Activated CD8-positive, alpha-beta memory T cell treated with anti-CD3 and anti-CD28 coated beads, Interleukin-2, amount 50 U/mL, for 24 hours (primary cell): ENCODE data around the gene PRICKLE1.

Source experiments
- DNase-seq: peaks from one replicate; pipeline ENCODE4 v3.0.0-alpha.2; 2020; ENCODE audit errors: extremely low read depth

Gene PRICKLE1

GRCh38 chr12:42589465-42590329 lies at the start of gene PRICKLE1:
Gene PRICKLE1 (minus strand): TSS chr12:42589746. CDS start chr12:42472516, 117,230 bp downstream.
- DNase-seq = no peak

GRCh38 chr12:42638697-42639096 lies 49.2 kb upstream of the PRICKLE1 start:
- no peak for DNase-seq

DNA sequence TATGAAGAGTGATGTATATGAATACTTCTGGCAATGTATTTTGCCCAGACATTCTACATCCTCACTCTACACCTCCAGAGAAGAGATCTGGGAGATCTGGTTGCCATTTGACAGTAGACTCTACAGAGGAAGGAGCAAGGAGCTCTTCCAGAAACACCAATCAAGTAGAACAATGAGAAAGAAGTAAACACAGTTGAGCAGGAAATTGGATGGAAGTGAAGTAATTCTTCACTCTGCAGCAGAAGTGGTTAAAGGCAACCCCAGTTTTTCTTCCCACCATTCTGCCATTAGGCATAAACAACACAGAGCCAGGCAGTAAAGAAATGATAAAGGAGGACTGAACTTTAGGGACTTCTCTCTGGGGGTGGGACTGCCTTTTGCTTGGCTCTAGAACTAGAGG lies 48.5 kb upstream of the PRICKLE1 start:
- DNase-seq = no peak

GRCh38 chr12:42636993-42637392 lies 47.4 kb upstream of the PRICKLE1 start:
- no peak for DNase-seq

- no peak for DNase-seq
Measured at GRCh38 chr12:42633594-42633993, 44.0 kb upstream of the PRICKLE1 start.

- DNase-seq = no peak
Measured at GRCh38 chr12:42631513-42631912, 42.0 kb upstream of the PRICKLE1 start.

- no peak for DNase-seq
Measured at GRCh38 chr12:42630314-42630713, 40.8 kb upstream of the PRICKLE1 start.

- DNase-seq = no peak
Measured at GRCh38 chr12:42627151-42627550, 37.6 kb upstream of the PRICKLE1 start.

GRCh38 chr12:42625611-42626010 lies 36.1 kb upstream of the PRICKLE1 start:
- DNase-seq = no peak

DNA sequence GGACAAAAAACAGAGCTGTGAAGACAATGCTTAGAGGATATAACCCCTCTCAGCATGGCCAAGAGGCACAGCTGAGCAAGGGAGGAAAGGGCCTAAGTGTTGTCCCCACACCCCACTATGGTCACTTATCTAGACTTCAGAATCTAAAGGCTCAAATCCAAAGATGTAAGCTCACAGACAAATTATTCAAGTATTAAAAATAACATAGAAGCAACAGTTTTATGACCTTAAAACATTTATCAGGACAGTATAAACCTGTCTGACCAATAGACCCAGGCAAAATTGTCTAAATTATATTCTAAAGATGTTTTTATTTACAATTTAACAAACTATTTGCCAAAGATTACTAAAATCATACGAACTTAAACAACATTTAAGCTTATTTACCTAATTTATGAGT lies 28.1 kb upstream of the PRICKLE1 start:
- no peak for DNase-seq

- no peak for DNase-seq
Measured at GRCh38 chr12:42615006-42615405, 25.5 kb upstream of the PRICKLE1 start.

DNA sequence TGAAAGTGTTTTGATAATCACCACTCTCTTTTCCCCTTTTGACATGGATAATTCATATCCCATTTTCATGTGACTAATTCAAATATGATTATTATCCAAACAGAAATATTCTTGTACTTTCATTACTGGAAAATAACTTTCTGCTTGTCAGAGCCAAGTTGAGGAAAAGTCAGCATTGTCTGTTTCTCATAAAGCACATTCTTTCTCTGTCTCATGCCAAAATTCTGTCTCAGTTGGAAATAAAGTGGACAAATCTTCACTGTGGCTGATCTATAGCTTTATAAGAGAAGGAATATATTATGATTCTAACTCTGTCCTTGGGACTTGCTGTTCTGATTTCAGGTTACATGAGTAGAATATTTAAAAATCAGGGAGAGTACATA lies 22.7 kb upstream of the PRICKLE1 start:
- no peak for DNase-seq

GRCh38 chr12:42611571-42612230 lies 22.2 kb upstream of the PRICKLE1 start:
- no peak for DNase-seq

- no peak for DNase-seq
Measured at GRCh38 chr12:42609605-42610004, 20.1 kb upstream of the PRICKLE1 start.

GRCh38 chr12:42608196-42608825 lies 18.8 kb upstream of the PRICKLE1 start:
- no peak for DNase-seq

- no peak for DNase-seq
Measured at GRCh38 chr12:42607584-42608058, 18.1 kb upstream of the PRICKLE1 start.

DNA sequence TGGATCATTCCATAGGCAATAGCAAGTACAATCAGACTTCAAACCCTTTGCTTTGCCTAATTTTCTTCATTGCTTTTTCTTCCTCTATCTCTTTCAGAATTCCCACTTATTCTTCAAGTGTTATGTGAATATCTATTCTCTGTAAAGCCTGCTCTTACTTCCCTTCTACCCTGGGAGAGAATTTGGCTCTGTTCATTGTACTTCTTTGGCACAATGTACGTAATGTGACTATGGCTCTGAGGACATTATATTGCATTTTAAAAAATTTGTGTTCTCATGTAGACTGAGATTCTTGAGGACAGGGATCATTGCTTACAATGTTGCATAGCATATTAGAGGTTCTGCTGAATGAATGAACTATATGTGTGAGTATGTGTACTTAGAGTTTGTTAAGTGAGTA lies 16.9 kb upstream of the PRICKLE1 start:
- DNase-seq = no peak

GRCh38 chr12:42605685-42606084 lies 16.1 kb upstream of the PRICKLE1 start:
- DNase-seq = no peak

GRCh38 chr12:42603246-42603990 lies 13.9 kb upstream of the PRICKLE1 start:
- DNase-seq = no peak

- DNase-seq = no peak
Measured at GRCh38 chr12:42593874-42594273, 4.3 kb upstream of the PRICKLE1 start.

DNA sequence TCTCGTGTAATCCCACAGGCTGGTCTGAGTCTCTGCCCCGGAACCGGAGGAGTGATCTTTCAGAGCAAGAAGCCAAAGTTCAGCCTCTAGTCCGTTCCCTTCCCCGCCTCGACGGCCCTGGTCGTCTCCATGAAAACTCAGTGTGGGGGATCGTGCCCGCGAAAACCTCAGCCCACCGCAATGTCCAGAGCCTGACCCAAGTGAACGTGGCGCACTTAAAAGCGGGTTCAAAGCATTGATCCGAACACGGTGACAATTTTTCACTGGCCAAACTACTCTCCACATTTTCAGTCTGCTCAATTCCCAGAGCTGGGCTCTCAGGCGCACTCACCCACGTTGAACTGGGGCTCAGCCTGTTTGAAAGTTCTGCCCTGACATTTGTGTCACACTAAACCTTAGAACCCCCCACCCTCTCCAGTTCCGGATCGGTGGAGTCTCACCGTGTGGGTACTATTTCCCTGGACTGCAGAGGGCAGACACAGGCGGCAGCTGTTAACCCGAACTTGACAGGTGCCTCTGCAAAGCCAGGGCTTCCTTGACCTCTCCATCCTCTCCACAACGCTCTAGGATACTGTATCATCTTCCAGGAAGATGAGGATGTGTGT lies 886 bp upstream of the PRICKLE1 start:
- DNase-seq = no peak
